HepG2 (cell line): ENCODE measurements around the gene CLCNKA. TPM values are rescaled to one million over a fixed set of nuclear protein-coding genes. Genes with fewer than 3 reads are reported as not detected.
A peak's percentile ranks its signal among the peaks of the same experiment; 100 is the strongest.

Source experiments
- ATAC-seq: fragments of 200-7000 bp; cut with Tn5 transposase; 3 replicates; pipeline ENCODE4 v1.9.1; 2020; ENCODE audit warnings: mild to moderate bottlenecking, moderate library complexity
- BruUV-seq: library from RNA; stranded (reverse); fragments of 400-500 nt; replicated peaks from 2 replicates; lab custom pipeline; 2021; lab: Mats Ljungman, UMichigan
- CTCF ChIA-PET: fragments of 300-600 bp; formaldehyde crosslinking; extraction: SDS; loops from one replicate; lab custom pipeline; 2021; ENCODE audit warnings: low total read pairs, inconsistent platforms, low intra/inter-chr PET ratio; lab: Yijun Ruan, JAX
- POLR2A ChIA-PET: fragments of 350-600 bp; sonication (Branson Sonifier 250); formaldehyde crosslinking; loops from one replicate; lab custom pipeline; 2020; ENCODE audit warnings: antibody characterized with exemption, inconsistent platforms; lab: Yijun Ruan, JAX
- DNase-seq: peaks from one replicate; pipeline ENCODE4 v3.0.0-alpha.2; 2015; ENCODE audit warnings: low spot score
- FAIRE-seq: peaks from 3 replicates; lab custom pipeline; 2011; peaks lifted over from hg19 to GRCh38; lab: Jason Lieb, UNC
- H2AFZ ChIP-seq: one replicate; pipeline ENCODE4 v1.6.1; 2011; ENCODE audit warnings: low read length, inconsistent platforms
- H3K27ac ChIP-seq: fragments of 300-600 bp; 3 replicates; pipeline ENCODE4 v1.8.0; 2011; ENCODE audit warnings: mixed run types, mild to moderate bottlenecking, mixed read lengths, low read length, inconsistent platforms; ENCODE audit not compliant: insufficient read depth; ENCODE audit errors: extremely low read length
- H3K27me3 ChIP-seq, 2 experiments: fragments of 200-600 bp in 1 of 2; 2 replicates in 1 of 2; 3 replicates in 1 of 2; pipeline versions ENCODE4 v1.6.0 to v1.8.0; 2011; ENCODE audit warnings: low read length in 2 of 2, mild to moderate bottlenecking in 2 of 2, moderate library complexity in 2 of 2, inconsistent platforms in 1 of 2; ENCODE audit not compliant: insufficient read depth in 2 of 2, control insufficient read depth in 1 of 2
- H3K36me3 ChIP-seq, 2 experiments: fragments of 200-600 bp in 1 of 2; replicated peaks in 1 of 2; 2 replicates in 1 of 2; 3 replicates in 1 of 2; pipeline versions ENCODE4 v1.5.1 to v1.8.0; 2011; ENCODE audit warnings: low read length in 2 of 2, inconsistent platforms in 1 of 2; ENCODE audit not compliant: insufficient read depth in 2 of 2, control insufficient read depth in 1 of 2
- H3K4me1 ChIP-seq: 2 replicates; pipeline ENCODE4 v1.5.1; 2012; ENCODE audit warnings: low read length, inconsistent platforms; ENCODE audit not compliant: insufficient read depth
- H3K4me2 ChIP-seq: 2 replicates; pipeline ENCODE4 v1.6.0; 2011; ENCODE audit warnings: low read depth, low read length, inconsistent platforms
- H3K4me3 ChIP-seq, 3 experiments: fragments of 200-600 bp in 1 of 3; sonication (generic), shearing (Covaris generic) in 1 of 3; replicated peaks in 1 of 3; 2 replicates each; pipeline ENCODE4 v1.5.1; 2011 to 2016; ENCODE audit warnings: low read length in 3 of 3, inconsistent platforms in 2 of 3, low read depth in 2 of 3, mild to moderate bottlenecking in 2 of 3, control low read depth in 1 of 3, mixed read lengths in 1 of 3; ENCODE audit not compliant: insufficient read depth in 1 of 3
- H3K79me2 ChIP-seq: one replicate; pipeline ENCODE4 v1.6.1; 2011; ENCODE audit warnings: low read length, inconsistent platforms; ENCODE audit not compliant: insufficient read depth
- H3K9ac ChIP-seq: 2 replicates; pipeline ENCODE4 v1.6.0; 2011; ENCODE audit warnings: mild to moderate bottlenecking, low read depth, low read length, inconsistent platforms; ENCODE audit not compliant: insufficient read depth
- H3K9me3 ChIP-seq: 2 replicates; pipeline ENCODE4 v1.5.1; 2012; ENCODE audit warnings: mild to moderate bottlenecking, low read length
- H4K20me1 ChIP-seq: 2 replicates; pipeline ENCODE4 v1.6.0; 2011; ENCODE audit warnings: inconsistent platforms, mild to moderate bottlenecking, low read length, moderate library complexity; ENCODE audit not compliant: insufficient read depth
- ARID4A ChIP-seq: sonication (generic); formaldehyde crosslinking; IDR thresholded peaks from 2 replicates; pipeline ENCODE4 v1.5.0; 2020; ENCODE audit warnings: mild to moderate bottlenecking, missing genetic modification reagents, borderline replicate concordance
- FOSL2 ChIP-seq: sonication (generic); formaldehyde crosslinking; IDR thresholded peaks from 2 replicates; pipeline ENCODE4 v1.4.0; 2020; ENCODE audit warnings: missing genetic modification reagents
- HNF4G ChIP-seq, 2 experiments: sonication (generic) in 1 of 2; formaldehyde crosslinking in 1 of 2; IDR thresholded peaks; 2 replicates each; pipeline versions ENCODE4 v1.4.0 to v1.6.1; 2011 to 2020; ENCODE audit warnings: borderline replicate concordance in 2 of 2, low read depth in 2 of 2, mild to moderate bottlenecking in 2 of 2, low read length in 1 of 2, missing genetic modification reagents in 1 of 2, moderate library complexity in 1 of 2
- KLF13 ChIP-seq: sonication (generic); formaldehyde crosslinking; IDR thresholded peaks from 2 replicates; pipeline ENCODE4 v1.4.0; 2020; ENCODE audit warnings: mild to moderate bottlenecking, missing genetic modification reagents
- MXD3 ChIP-seq: IDR thresholded peaks from 2 replicates; pipeline ENCODE4 v1.6.1; 2016; ENCODE audit warnings: mild to moderate bottlenecking, missing biosample characterization, missing genetic modification reagents
- ZKSCAN1 ChIP-seq: fragments of 150-350 bp; IDR thresholded peaks from 2 replicates; pipeline ENCODE4 v1.6.1; 2014; ENCODE audit warnings: low read length
- ZNF296 ChIP-seq: sonication (generic); formaldehyde crosslinking; conservative IDR thresholded peaks from 2 replicates; pipeline ENCODE4 v1.5.0; 2020; ENCODE audit warnings: mild to moderate bottlenecking, missing genetic modification reagents
- ZNF597 ChIP-seq: sonication (generic); formaldehyde crosslinking; IDR thresholded peaks from 2 replicates; pipeline ENCODE4 v1.5.0; 2020; ENCODE audit warnings: missing genetic modification reagents
- ZNF768 ChIP-seq: sonication (generic); formaldehyde crosslinking; IDR thresholded peaks from 2 replicates; pipeline ENCODE4 v1.4.0; 2020; ENCODE audit warnings: missing genetic modification reagents
- WGBS: methylation state at CpG from one replicate; pipeline ENCODE4 v1.1.6; 2017; ENCODE audit warnings: low lambda C conversion rate; 5-methylcytosine and 5-hydroxymethylcytosine counted together
- in situ Hi-C: cut with HindIII; loops from 2 replicates; pipeline ENCODE4 v1.10.0; 2017; ENCODE audit warnings: low pct_unique_long_range_greater_than_20kb; ENCODE audit not compliant: extremely low pct_ligation_motif_present
- intact Hi-C: fragments of 100-400 bp; cut with micrococcal nuclease; formaldehyde crosslinking; loops from one replicate; pipeline ENCODE4 v1.10.0; 2022; ENCODE audit not compliant: unreplicated experiment
- polyA plus RNA-seq, 8 experiments: library from polyadenylated mRNA; depleted of rRNA in 3 of 8; stranded (reverse) in 7 of 8; unstranded in 1 of 8; fragments of >200 nt; fragmentation: Illumina TruSeq in 4 of 8; extraction: Trizol in 4 of 8; gene quantifications; 2 replicates each; pipeline versions ENCODE4 v1.2.1 to v1.2.3, GENCODE V29; 2011 to 2016; ENCODE audit warnings: low read depth in 4 of 8, missing spikeins in 1 of 8, mixed read lengths in 1 of 8; ENCODE audit not compliant: insufficient read depth in 1 of 8
- total RNA-seq, 5 experiments: library from RNA; depleted of rRNA; stranded (reverse); fragments of >200 nt; fragmentation: Illumina TruSeq; extraction: Trizol; gene quantifications; 2 replicates each; pipeline ENCODE4 v1.2.3, GENCODE V29; 2016; ENCODE audit warnings: low read depth in 1 of 5

Gene CLCNKA
- total and polyA plus RNA-seq, 2 of the 13 experiments (the other 11 are each of a cell fraction or from before 2014, with no cell fraction given), result 0.03 TPM; not detected in 1

GRCh38 chr1:16075337-16076030 lies 53.6 kb downstream of the CLCNKA start:
- BruUV-seq, result no TSS peak
- Histone ChIP-seq H3K36me3 (no peaks in the 10 kb centered on the region), H3K4me2 (no peak overlapping the region), H3K4me3 (no peak overlapping the region), H3K79me2 (no peaks in the 10 kb centered on the region), H2AFZ (no peak overlapping the region), H3K9ac (no peak overlapping the region), H4K20me1 (no peaks in the 10 kb centered on the region), H3K27me3 (peaks cover 3 to 51% of the 10 kb centered on the region in 2 experiments), H3K27ac (no peak overlapping the region), H3K9me3 (no peaks in the 10 kb centered on the region), H3K4me1 (peaks cover 52% of the 10 kb centered on the region)
- in situ Hi-C loops (loop anchor here (5.0 kb wide), 2 partner anchors 107 to 167 kb away; no protein-coding TSS in a partner anchor), intact Hi-C loops (loop anchor here (10.0 kb wide), 1 partner anchor 69 kb away; no protein-coding TSS in a partner anchor)
- FAIRE-seq (no peak), DNase-seq (no peak), ATAC-seq (no peak)
- ChIA-PET CTCF (interaction anchor here (1.3 kb wide), 1 partner anchor 112 kb away, joined by 4 read pairs; no protein-coding TSS in a partner anchor), POLR2A (no interaction called here)
- WGBS, result 30% methylated on average over 9 of the region's 11 CpGs
- TF ChIP-seq ARID4A (no peak), ZNF768 (CRISPR knock-in tag) (peak; percentile 90), FOSL2 (CRISPR knock-in tag) (no peak), HNF4G (IDR thresholded peaks at IDR 0.05; ENCODE audit: borderline replicate concordance, low read depth, low read length) (no peak), HNF4G (CRISPR knock-in tag; IDR thresholded peaks at IDR 0.05; ENCODE audit: borderline replicate concordance, low read depth) (no peak), ZNF296 (CRISPR knock-in tag) (no peak), MXD3 (CRISPR knock-in tag) (no peak), ZNF597 (no peak), ZKSCAN1 (peak; percentile 94; the same call in 1 of the 2 replicates), KLF13 (CRISPR knock-in tag) (no peak)
